Trophoblast cell (in vitro differentiated cells and primary cell): Measurements from ENCODE around the gene PSMC3.

Experiments
- DNase-seq, 2 donors: peaks; one replicate each; pipeline ENCODE4 v3.0.0-alpha.2; 2016
- H2AFZ ChIP-seq: 2 replicates; pipeline ENCODE4 v1.6.1; 2013; ENCODE audit warnings: low read length, moderate library complexity, mild to moderate bottlenecking; ENCODE audit not compliant: insufficient read depth, poor library complexity
- H2AK5ac ChIP-seq: 2 replicates; pipeline ENCODE4 v1.6.1; 2013; ENCODE audit warnings: mild to moderate bottlenecking, low read length
- H2BK120ac ChIP-seq: 2 replicates; pipeline ENCODE4 v1.6.1; 2013; ENCODE audit warnings: low read length, mild to moderate bottlenecking, moderate library complexity; ENCODE audit not compliant: insufficient read depth, poor library complexity
- H2BK12ac ChIP-seq: 2 replicates; pipeline ENCODE4 v1.6.1; 2013; ENCODE audit warnings: mild to moderate bottlenecking, low read length, moderate library complexity
- H2BK5ac ChIP-seq: 2 replicates; pipeline ENCODE4 v1.6.1; 2013; ENCODE audit warnings: low read length, low read depth, moderate library complexity, mild to moderate bottlenecking; ENCODE audit not compliant: poor library complexity
- H3K14ac ChIP-seq: 2 replicates; pipeline ENCODE4 v1.6.1; 2013; ENCODE audit warnings: mild to moderate bottlenecking, low read length
- H3K18ac ChIP-seq: 2 replicates; pipeline ENCODE4 v1.6.1; 2013; ENCODE audit warnings: mild to moderate bottlenecking, low read length
- H3K23ac ChIP-seq: 2 replicates; pipeline ENCODE4 v1.6.1; 2013; ENCODE audit warnings: low read length
- H3K27ac ChIP-seq: 2 replicates; pipeline ENCODE4 v1.5.1; 2013; ENCODE audit warnings: low read depth, mild to moderate bottlenecking, inconsistent platforms, low read length, moderate library complexity
- H3K27me3 ChIP-seq: 2 replicates; pipeline ENCODE4 v1.6.1; 2013; ENCODE audit warnings: inconsistent platforms, mild to moderate bottlenecking, low read length, moderate library complexity; ENCODE audit not compliant: insufficient read depth
- H3K36me3 ChIP-seq, 2 experiments: 1 replicate in 1 of 2; 2 replicates in 1 of 2; pipeline ENCODE4 v1.6.1; 2013; ENCODE audit warnings: low read length in 2 of 2, mild to moderate bottlenecking in 2 of 2, moderate library complexity in 1 of 2; ENCODE audit not compliant: insufficient read depth in 2 of 2, control insufficient read depth in 1 of 2
- H3K4ac ChIP-seq: 2 replicates; pipeline ENCODE4 v1.6.1; 2013; ENCODE audit warnings: low read depth, mild to moderate bottlenecking, low read length, moderate library complexity
- H3K4me1 ChIP-seq, 2 experiments: 1 replicate in 1 of 2; 2 replicates in 1 of 2; pipeline ENCODE4 v1.6.1; 2013; ENCODE audit warnings: low read length in 2 of 2, mild to moderate bottlenecking in 2 of 2, moderate library complexity in 1 of 2; ENCODE audit not compliant: insufficient read depth in 2 of 2, control insufficient read depth in 1 of 2
- H3K4me2 ChIP-seq: 2 replicates; pipeline ENCODE4 v1.6.1; 2013; ENCODE audit warnings: inconsistent platforms, mild to moderate bottlenecking, low read length, moderate library complexity
- H3K4me3 ChIP-seq: 2 replicates; pipeline ENCODE4 v1.5.1; 2013; ENCODE audit warnings: mild to moderate bottlenecking, low read depth, low read length, inconsistent platforms
- H3K79me1 ChIP-seq: one replicate; pipeline ENCODE4 v1.6.1; 2013; ENCODE audit warnings: low read length
- H3K79me2 ChIP-seq: 2 replicates; pipeline ENCODE4 v1.6.1; 2013; ENCODE audit warnings: low read length, mild to moderate bottlenecking; ENCODE audit not compliant: control insufficient read depth, insufficient read depth, poor library complexity
- H3K9ac ChIP-seq: 2 replicates; pipeline ENCODE4 v1.6.1; 2013; ENCODE audit warnings: mild to moderate bottlenecking, low read length
- H3K9me3 ChIP-seq: 2 replicates; pipeline ENCODE4 v1.6.1; 2013; ENCODE audit warnings: low read depth, mild to moderate bottlenecking, control low read depth, inconsistent platforms, low read length; ENCODE audit not compliant: insufficient read depth
- H4K12ac ChIP-seq: 2 replicates; pipeline ENCODE4 v1.6.1; 2013; ENCODE audit warnings: low read depth, mild to moderate bottlenecking, low read length, moderate library complexity
- H4K8ac ChIP-seq: 2 replicates; pipeline ENCODE4 v1.6.1; 2013; ENCODE audit warnings: low read depth, mild to moderate bottlenecking, low read length, moderate library complexity
- H4K91ac ChIP-seq: one replicate; pipeline ENCODE4 v1.6.1; 2013; ENCODE audit warnings: low read depth, mild to moderate bottlenecking, low read length, moderate library complexity
- WGBS: extraction: QIAGEN DNeasy Blood & Tissue Kit; methylation state at CpG from one replicate; pipeline ENCODE4 v1.1.7; 2013; ENCODE audit warnings: missing lambda C conversion rate; ENCODE audit not compliant: insufficient read length, insufficient coverage; ENCODE audit errors: extremely low coverage; 5-methylcytosine and 5-hydroxymethylcytosine counted together

The PSMC3 gene

DNA sequence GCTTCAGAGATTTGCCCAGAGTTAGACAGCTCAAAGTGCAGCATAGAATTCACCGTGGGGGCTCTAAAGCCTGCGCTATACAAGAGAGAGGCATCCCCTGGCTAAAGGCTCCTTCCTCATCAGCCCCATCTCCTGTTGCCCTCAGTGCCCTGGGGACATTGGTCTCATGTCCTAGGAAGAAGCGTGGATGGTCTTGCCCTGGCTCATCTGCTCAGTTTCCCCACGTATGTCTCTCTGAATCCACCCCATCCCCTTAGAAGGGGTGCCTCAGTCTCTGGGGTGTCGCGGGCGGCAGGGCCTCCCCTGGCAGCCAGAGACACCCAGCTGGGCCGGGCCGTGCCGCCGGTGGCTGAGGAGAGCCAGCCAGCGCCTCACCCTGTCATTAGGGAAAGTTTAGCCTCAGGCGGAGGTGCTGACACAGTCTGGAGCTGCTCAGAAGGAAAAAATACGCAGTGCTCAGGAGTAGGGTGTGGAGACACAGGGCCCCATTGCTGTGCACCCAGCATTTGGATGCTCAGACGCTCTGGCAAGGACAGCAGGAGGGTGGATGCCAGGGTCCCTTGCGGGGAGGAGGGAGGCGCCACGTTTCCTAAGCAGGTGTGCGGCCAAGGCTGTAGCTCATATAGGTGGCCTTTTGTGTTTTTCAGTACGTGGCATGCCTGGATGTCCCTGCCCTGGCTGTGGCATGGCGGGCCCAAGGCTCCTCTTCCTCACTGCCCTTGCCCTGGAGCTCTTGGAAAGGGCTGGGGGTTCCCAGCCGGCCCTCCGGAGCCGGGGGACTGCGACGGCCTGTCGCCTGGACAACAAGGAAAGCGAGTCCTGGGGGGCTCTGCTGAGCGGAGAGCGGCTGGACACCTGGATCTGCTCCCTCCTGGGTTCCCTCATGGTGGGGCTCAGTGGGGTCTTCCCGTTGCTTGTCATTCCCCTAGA is 16.5 kb downstream of the PSMC3 start:
- no CpG with 5 or more reads among the region's 31 CpGs for WGBS

DNA sequence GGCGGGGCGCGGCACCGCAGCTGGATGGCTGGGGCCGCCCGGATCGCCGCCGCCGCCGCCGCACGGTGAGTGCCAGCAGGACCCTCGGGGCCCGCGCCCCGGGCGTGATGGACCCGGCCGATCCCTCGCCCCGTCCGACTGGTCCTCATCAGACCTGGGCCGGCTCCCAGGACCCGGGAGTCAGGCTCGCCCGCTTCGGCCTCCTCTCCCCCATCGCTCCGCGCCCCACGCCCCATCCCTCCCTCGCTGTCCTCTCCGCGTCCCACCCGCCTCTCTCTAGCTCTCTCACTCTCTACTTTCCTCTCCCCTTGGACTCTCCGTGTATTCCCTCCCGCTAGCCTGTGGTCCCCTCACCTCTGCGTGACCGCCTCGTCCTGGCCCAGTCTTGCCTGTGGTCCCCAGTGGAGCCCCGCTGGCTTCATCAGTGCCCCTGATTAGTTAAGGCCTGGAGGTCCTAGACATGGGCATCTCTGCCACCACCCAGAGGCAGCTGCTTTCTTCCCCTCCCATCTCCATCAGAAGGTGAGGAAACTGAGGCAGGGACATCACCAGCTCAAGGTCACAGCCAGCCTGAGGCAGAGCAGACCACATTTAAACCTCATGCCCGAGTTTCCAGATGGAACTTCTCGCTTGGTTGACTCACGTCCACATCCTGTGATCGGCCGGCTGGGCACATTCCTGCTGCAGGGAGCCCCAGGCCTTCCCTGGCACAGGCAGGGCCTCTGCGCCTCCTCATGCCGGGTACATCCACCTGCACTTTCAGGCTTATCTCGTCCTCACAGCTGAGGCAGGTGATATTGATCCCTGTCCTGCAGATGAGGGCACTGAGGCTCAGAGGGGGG is 17.4 kb downstream of the PSMC3 start:
- no CpG with 5 or more reads among the region's 50 CpGs for WGBS

More for the DNA sequence above, 16.5 kb downstream of the PSMC3 start:
- Histone ChIP-seq H3K36me3 (peaks cover 30 to 36% of the 10 kb centered on the region in 2 experiments), H4K8ac (peak overlapping the region; percentile 22), H3K4ac (no peak overlapping the region), H2BK12ac (no peak overlapping the region), H3K79me2 (peaks cover 8% of the 10 kb centered on the region), H3K4me1 (peaks cover 15 to 23% of the 10 kb centered on the region in 2 experiments), H4K91ac (peak overlapping the region; percentile 34), H3K9ac (no peak overlapping the region), H3K9me3 (no peaks in the 10 kb centered on the region), H3K4me3 (no peak overlapping the region), H2AFZ (peak overlapping the region; percentile 8), H2BK120ac (peak overlapping the region; percentile 18), H2BK5ac (no peak overlapping the region), H2AK5ac (no peak overlapping the region), H3K4me2 (peak overlapping the region; percentile 71), H3K27me3 (no peaks in the 10 kb centered on the region), H3K14ac (peak overlapping the region; percentile 18), H4K12ac (peak overlapping the region; percentile 24), H3K23ac (no peak overlapping the region), H3K27ac (no peak overlapping the region), H3K18ac (peak overlapping the region; percentile 38), H3K79me1 (peaks cover 12% of the 10 kb centered on the region)
- peak; percentile 64 to 76 for DNase-seq

GRCh38 chr11:47407746-47408590 is 18.3 kb downstream of the PSMC3 start, which contains the start of gene SLC39A13:
Gene SLC39A13, plus strand, starts transcription at chr11:47408590. Its CDS starts 1,505 bp downstream, at chr11:47410095.
- Histone ChIP-seq H3K4me1 (peaks cover 15 to 23% of the 10 kb centered on the region in 2 experiments), H3K9me3 (no peaks in the 10 kb centered on the region), H2BK120ac (peak within 1 kb of the TSS; percentile 67), H4K8ac (peak within 1 kb of the TSS; percentile 96), H4K91ac (peak within 1 kb of the TSS; percentile 81), H3K4me2 (peak within 1 kb of the TSS; percentile 88), H3K79me1 (peaks cover 12% of the 10 kb centered on the region), H3K36me3 (peaks cover 14 to 19% of the 10 kb centered on the region in 2 experiments), H3K4me3 (peak within 1 kb of the TSS; percentile 88), H3K79me2 (peaks cover 8% of the 10 kb centered on the region), H2BK5ac (peak within 1 kb of the TSS; percentile 79), H3K27ac (peak within 1 kb of the TSS; percentile 92), H2AFZ (peak within 1 kb of the TSS; percentile 83), H4K12ac (peak within 1 kb of the TSS; percentile 55), H3K18ac (peak within 1 kb of the TSS; percentile 90), H3K14ac (peak within 1 kb of the TSS; percentile 88), H3K9ac (peak within 1 kb of the TSS; percentile 78), H3K27me3 (no peaks in the 10 kb centered on the region), H3K4ac (peak within 1 kb of the TSS; percentile 59), H3K23ac (no peak within 1 kb of the TSS), H2AK5ac (peak within 1 kb of the TSS; percentile 47), H2BK12ac (no peak within 1 kb of the TSS)
- DNase-seq = peak; percentile 94 to 95
- WGBS = no CpG with 5 or more reads among the region's 70 CpGs

More for the DNA sequence above, 17.4 kb downstream of the PSMC3 start:
- Histone ChIP-seq H3K18ac (peak overlapping the region; percentile 90), H2AK5ac (peak overlapping the region; percentile 47), H3K36me3 (peaks cover 21 to 27% of the 10 kb centered on the region in 2 experiments), H4K91ac (peak overlapping the region; percentile 73), H3K4me1 (peaks cover 15 to 23% of the 10 kb centered on the region in 2 experiments), H4K8ac (peak overlapping the region; percentile 91), H3K9me3 (no peaks in the 10 kb centered on the region), H2AFZ (peak overlapping the region; percentile 41), H2BK120ac (peak overlapping the region; percentile 9), H3K14ac (peak overlapping the region; percentile 66), H2BK12ac (no peak overlapping the region), H3K4me2 (peak overlapping the region; percentile 71), H2BK5ac (no peak overlapping the region), H4K12ac (peak overlapping the region; percentile 55), H3K27me3 (no peaks in the 10 kb centered on the region), H3K27ac (peak overlapping the region; percentile 37), H3K4me3 (peak overlapping the region; percentile 88), H3K79me2 (peaks cover 8% of the 10 kb centered on the region), H3K79me1 (peaks cover 12% of the 10 kb centered on the region), H3K9ac (peak overlapping the region; percentile 53), H3K4ac (peak overlapping the region; percentile 59), H3K23ac (no peak overlapping the region)
- DNase-seq = peak; percentile 59 to 74
